ENCODE data around the gene UBE2C.

DNA sequence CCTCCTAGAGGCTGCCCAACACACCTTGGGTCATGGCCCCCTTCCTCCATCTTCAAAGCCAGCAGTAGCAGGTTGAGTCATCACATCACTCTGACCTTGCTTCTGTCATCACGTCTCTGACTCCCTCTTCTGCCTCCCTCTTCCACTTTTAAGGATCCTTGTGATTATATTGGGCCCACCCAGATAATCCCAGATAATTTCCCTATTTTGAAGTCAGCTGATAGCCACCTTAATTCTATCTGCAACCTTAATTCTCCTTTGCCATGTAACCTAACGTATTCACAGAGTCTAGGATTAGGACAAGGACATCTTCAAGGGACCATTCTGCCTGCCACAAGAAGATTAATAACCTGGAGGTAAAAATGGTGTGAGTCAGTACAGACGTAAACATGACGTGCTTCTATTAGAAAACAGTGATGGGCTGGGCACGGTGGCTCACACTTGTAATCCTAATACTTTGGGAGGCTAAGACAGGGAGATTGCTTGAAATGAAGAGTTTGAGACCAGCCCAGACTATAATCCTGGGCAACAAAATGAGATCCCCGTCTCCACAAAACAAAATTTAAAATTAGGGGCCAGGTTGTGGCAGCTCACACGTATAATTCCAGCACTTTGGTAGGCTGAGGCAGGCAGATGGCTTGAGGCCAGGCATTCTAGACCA is 48.2 kb downstream of the UBE2C start:
- TF ChIP-seq TCF7L2 (IDR thresholded peaks at IDR 0.05; ENCODE audit: low read depth, low read length) (no peak), SIN3A (IDR thresholded peaks at IDR 0.05; ENCODE audit: borderline replicate concordance, insufficient read depth, low read depth, low read length) (no peak)
- TF ChIP-seq, protein P1, sequence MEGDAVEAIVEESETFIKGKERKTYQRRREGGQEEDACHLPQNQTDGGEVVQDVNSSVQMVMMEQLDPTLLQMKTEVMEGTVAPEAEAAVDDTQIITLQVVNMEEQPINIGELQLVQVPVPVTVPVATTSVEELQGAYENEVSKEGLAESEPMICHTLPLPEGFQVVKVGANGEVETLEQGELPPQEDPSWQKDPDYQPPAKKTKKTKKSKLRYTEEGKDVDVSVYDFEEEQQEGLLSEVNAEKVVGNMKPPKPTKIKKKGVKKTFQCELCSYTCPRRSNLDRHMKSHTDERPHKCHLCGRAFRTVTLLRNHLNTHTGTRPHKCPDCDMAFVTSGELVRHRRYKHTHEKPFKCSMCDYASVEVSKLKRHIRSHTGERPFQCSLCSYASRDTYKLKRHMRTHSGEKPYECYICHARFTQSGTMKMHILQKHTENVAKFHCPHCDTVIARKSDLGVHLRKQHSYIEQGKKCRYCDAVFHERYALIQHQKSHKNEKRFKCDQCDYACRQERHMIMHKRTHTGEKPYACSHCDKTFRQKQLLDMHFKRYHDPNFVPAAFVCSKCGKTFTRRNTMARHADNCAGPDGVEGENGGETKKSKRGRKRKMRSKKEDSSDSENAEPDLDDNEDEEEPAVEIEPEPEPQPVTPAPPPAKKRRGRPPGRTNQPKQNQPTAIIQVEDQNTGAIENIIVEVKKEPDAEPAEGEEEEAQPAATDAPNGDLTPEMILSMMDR (IDR thresholded peaks at IDR 0.05) = no peak
